BJ (cell line): ENCODE results near the gene CEP152. TPM values are rescaled to one million over a fixed set of nuclear protein-coding genes. Genes with fewer than 3 reads are reported as not detected.

Experiments used
- CTCF ChIA-PET: fragments of 350-600 bp; formaldehyde crosslinking; extraction: SDS; loops from one replicate; lab custom pipeline; 2021; ENCODE audit warnings: antibody characterized with exemption, inconsistent platforms; lab: Yijun Ruan, JAX
- POLR2A ChIA-PET: fragments of 300-600 bp; sonication (Branson Sonifier 250); formaldehyde crosslinking; extraction: SDS; loops from one replicate; lab custom pipeline; 2021; ENCODE audit warnings: antibody characterized with exemption; lab: Charles Lee
- DNase-seq: peaks from one replicate; pipeline ENCODE4 v3.0.0-alpha.2; 2011; ENCODE audit warnings: low read depth
- H3K27me3 ChIP-seq: 2 replicates; pipeline ENCODE4 v1.6.0; 2011; ENCODE audit warnings: low read length; ENCODE audit not compliant: control insufficient read depth, insufficient read depth
- H3K36me3 ChIP-seq: 2 replicates; pipeline ENCODE4 v1.5.1; 2011; ENCODE audit warnings: low read length; ENCODE audit not compliant: control insufficient read depth, insufficient read depth
- H3K4me3 ChIP-seq: 2 replicates; pipeline ENCODE4 v1.5.1; 2011; ENCODE audit warnings: low read depth, mild to moderate bottlenecking, control low read depth, low read length
- polyA plus RNA-seq: library from polyadenylated mRNA; depleted of rRNA; stranded (reverse); fragments of >200 nt; gene quantifications from 2 replicates; pipeline ENCODE4 v1.2.3, GENCODE V29; 2011
- TF ChIP-seq, protein P1 (sequence below): IDR thresholded peaks from 2 replicates; pipeline ENCODE4 v1.5.1; 2011; ENCODE audit warnings: low read depth, mild to moderate bottlenecking, control low read depth, inconsistent platforms, low read length, moderate library complexity; ENCODE audit not compliant: insufficient read depth

CEP152 gene
- polyA plus RNA-seq, 1 experiment: 0.77 TPM

GRCh38 chr15:48785712-48786111 lies 25.2 kb downstream of the CEP152 start:
- TF ChIP-seq, protein P1, sequence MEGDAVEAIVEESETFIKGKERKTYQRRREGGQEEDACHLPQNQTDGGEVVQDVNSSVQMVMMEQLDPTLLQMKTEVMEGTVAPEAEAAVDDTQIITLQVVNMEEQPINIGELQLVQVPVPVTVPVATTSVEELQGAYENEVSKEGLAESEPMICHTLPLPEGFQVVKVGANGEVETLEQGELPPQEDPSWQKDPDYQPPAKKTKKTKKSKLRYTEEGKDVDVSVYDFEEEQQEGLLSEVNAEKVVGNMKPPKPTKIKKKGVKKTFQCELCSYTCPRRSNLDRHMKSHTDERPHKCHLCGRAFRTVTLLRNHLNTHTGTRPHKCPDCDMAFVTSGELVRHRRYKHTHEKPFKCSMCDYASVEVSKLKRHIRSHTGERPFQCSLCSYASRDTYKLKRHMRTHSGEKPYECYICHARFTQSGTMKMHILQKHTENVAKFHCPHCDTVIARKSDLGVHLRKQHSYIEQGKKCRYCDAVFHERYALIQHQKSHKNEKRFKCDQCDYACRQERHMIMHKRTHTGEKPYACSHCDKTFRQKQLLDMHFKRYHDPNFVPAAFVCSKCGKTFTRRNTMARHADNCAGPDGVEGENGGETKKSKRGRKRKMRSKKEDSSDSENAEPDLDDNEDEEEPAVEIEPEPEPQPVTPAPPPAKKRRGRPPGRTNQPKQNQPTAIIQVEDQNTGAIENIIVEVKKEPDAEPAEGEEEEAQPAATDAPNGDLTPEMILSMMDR: no peak
- POLR2A ChIA-PET: no interaction called here
- no peak for DNase-seq
- H3K36me3 ChIP-seq: no peaks in the 10 kb centered on the region; the same call in 1 of the 2 replicates
- CTCF ChIA-PET: interaction anchor here (1.3 to 1.8 kb wide), 2 partner anchors 15 to 31 kb away, joined by 3 read pairs; no protein-coding TSS in a partner anchor
- H3K27me3 ChIP-seq: no peaks in the 10 kb centered on the region
- H3K4me3 ChIP-seq: no peak overlapping the region

DNA sequence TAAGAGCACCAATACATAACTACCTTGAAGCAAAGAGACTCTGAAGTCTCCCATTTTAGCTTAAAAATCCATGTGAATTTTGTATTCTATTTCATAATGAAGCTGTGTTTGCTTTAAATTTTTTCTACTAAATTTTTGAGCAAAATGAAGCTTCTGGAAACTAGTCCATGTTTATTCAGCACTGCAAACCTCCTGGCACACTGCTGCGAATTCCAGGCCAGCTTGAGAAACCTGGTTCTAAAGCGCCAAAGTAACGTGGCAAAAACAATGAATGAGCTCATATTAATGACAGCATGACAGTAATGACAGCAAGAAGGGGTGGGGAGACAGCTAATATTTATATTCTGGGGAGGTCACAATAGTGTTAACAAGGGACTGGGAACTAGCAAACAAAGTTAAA lies 25.7 kb downstream of the CEP152 start:
- TF ChIP-seq, protein P1: no peak
- Histone ChIP-seq H3K36me3 (no peaks in the 10 kb centered on the region; the same call in 1 of the 2 replicates), H3K27me3 (no peaks in the 10 kb centered on the region), H3K4me3 (no peak overlapping the region)
- no peak for DNase-seq
- ChIA-PET CTCF (interaction anchor here (1.3 kb wide), 1 partner anchor 16 kb away, joined by 3 read pairs; no protein-coding TSS in a partner anchor), POLR2A (no interaction called here)

- CTCF ChIA-PET: no interaction called here
Measured at GRCh38 chr15:48784756-48785155, 26.1 kb downstream of the CEP152 start.

GRCh38 chr15:48782911-48783310 lies 28.0 kb downstream of the CEP152 start:
- ChIA-PET POLR2A (no interaction called here), CTCF (no interaction called here)
- no peak overlapping the region for H3K4me3 ChIP-seq
- no peaks in the 10 kb centered on the region for H3K27me3 ChIP-seq
- TF ChIP-seq, protein P1: no peak
- no peaks in the 10 kb centered on the region; the same call in 1 of the 2 replicates for H3K36me3 ChIP-seq
- DNase-seq: no peak

More at GRCh38 chr15:48784756-48785155, 26.1 kb downstream of the CEP152 start:
- POLR2A ChIA-PET: no interaction called here
- no peaks in the 10 kb centered on the region; the same call in 1 of the 2 replicates for H3K36me3 ChIP-seq
- no peak for DNase-seq
- no peaks in the 10 kb centered on the region for H3K27me3 ChIP-seq
- no peak overlapping the region for H3K4me3 ChIP-seq
- TF ChIP-seq, protein P1: no peak

DNA sequence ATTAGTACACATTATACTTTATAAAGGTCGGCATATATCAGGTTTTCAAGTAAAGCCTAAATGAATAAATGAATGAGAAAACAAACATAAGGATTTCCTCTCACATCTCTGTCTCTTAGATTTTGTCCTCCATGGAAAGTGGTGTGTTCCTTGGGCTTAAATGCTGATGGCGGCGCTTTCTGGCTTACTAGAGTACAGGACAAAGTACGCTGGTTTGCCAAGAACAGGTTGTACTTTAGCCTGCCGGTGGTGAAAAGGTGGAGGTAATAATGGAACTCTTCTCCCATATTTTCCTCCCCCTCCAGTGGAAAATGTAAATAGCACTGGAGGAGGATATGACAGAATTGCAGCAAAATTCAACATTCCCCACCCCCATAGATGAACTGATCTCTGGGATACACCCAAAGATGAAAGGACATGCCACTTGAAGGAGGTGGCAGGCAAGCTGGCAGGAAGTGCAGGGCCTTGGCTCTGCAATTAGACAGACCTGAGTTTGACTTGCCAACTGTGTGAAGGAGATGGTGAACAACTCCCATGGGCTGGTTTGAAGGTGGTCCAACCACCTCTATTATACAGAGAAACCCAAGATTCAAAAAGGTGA lies 29.3 kb downstream of the CEP152 start:
- Histone ChIP-seq H3K4me3 (no peak overlapping the region), H3K36me3 (no peaks in the 10 kb centered on the region), H3K27me3 (no peaks in the 10 kb centered on the region)
- ChIA-PET CTCF (no interaction called here), POLR2A (no interaction called here)
- DNase-seq: no peak
- TF ChIP-seq, protein P1: no peak
